Forelimb muscle (tissue), 1 donor: ENCODE data around the gene PTPMT1. TPM values are rescaled to one million over a fixed set of nuclear protein-coding genes. Genes with fewer than 3 reads are reported as not detected.
"Not testable (repeated sequence)": the region's sequence is repeated elsewhere in the genome, so short reads cannot be mapped to it uniquely, and the experiment has no call there.

Experiments
- DNase-seq: peaks from one replicate; pipeline ENCODE4 v3.0.0-alpha.2; 2013; ENCODE audit warnings: low read depth
- polyA plus RNA-seq: library from polyadenylated mRNA; unstranded; fragments of 120-200 nt; gene quantifications from one replicate; pipeline ENCODE4 v1.2.1, GENCODE V29; 2013; ENCODE audit not compliant: insufficient read length

The PTPMT1 gene
- polyA plus RNA-seq, 1 donor, result 27.1 TPM

GRCh38 chr11:47546274-47546673 is 19.1 kb upstream of the PTPMT1 start:
- DNase-seq, result not testable (repeated sequence)

DNA sequence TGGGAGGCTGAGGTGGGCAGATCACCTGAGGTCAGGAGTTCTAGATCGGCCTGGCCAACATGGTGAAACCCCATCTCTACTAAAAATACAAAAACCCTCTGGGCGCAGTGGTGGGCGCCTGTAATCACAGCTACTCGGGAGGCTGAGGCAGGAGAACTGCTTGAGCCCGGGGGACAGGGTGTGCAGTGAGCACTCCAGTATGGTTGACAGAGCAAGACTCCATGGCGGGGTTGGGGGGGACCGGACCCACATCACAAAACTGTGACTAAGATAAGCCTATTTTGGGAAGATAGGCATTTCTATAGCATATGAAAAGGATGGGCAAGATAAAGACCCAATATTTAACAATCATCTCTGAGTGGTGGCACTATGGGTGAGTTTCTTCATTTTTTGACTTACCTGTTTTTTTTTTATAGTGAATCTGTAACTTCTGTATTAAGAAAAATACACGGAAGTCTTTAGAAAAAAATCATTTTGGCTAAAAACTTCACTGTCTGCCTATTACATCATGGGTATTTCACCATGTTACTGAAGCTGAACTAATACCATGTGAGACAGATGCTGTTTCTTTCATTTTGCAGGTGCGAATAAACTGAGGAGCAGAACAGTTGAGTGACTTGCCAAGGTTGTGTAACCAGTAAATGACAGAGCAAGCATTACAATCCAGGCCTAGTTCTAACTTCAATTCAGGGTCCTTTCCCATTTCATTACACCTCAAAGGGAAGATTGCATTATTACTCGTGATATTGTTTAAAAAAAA is 14.9 kb upstream of the PTPMT1 start:
- no peak for DNase-seq

DNA sequence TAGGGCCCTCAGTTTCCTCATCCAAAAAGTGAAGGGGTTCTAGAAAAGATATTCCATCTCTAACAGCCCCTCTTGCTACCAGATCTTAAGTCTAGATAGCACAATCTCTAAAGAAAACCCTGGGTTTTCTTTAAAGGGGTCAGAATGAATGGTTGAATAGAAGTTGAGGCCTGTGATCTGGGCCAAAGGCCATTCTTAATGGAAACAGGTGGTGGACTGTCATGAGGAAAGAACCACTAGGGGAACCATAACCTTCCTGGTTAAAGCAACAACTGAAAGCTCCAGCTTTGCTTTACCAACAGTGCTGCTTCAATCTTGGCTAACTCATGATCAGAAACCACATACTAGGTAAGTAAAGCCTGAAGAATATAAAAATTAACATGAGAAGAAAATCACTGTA is 14.3 kb upstream of the PTPMT1 start:
- no peak for DNase-seq

DNA sequence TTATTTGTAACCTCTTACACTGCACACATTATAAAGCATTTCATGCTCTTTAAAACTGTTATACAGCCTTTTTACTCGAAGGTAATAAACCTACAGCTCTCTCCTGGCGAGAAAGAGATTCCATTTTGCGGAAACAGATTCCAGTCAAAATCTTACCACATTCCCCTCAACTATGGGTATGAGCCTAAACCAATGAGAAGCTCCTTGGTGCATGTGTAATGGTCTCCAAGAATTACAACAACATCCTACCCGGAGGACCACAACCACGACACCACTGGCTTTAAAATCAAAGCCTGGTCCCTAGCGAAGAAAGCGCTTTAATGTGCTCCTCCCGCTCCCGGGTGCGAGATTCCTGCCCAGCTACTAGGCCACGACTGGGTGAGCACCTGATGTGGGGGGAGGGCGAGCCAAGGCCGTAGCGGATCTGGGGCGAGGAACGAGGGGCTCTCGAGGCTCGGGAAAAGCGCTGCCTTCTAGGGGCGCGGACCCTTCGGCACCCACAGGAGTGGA is 13.3 kb upstream of the PTPMT1 start:
- no peak for DNase-seq

DNA sequence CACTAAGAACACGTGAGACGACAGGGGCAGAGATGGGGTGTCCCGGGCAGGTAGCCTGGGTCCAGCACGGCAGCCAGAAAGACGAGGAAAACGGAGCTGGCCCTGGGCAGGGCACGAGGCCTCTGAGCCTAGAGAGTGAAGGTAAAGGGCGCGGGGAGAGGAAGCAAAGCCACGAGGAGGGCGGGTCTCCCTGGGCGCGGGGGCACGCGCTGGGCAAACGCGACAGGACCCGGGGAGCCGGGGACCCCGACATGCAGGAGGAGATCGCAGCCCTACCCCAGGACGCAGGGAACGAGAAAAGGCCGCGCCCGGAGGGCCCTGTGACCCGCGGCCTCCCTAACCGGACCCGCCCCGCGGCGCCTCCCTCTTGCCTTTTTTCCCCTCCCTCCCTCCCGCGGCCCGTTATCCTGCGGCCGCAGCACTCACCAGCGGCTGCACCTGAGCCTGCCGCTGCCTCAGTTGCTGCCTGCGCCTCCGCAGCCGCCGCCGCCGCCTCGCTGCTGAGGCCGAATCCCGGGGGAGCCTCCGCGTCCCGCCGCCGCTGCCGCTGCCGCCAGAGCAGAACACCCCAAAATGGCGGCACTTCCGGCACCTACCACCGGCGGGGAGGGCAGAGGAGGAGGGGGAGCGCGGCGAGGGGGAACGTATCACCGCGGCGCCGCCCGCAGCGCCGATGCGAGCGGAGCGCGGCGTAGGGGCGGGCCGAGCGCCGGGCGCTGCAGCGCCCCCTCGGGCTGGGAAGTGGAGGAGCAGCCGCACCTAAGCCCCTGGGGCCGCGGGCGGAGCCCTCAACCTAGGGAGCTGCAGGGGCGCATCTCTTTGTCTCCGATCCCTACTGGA is 12.6 kb upstream of the PTPMT1 start, which contains the start of gene CELF1:
Gene CELF1, minus strand, starts transcription at position 567 of the 840 bp plus-strand sequence. CDS start 53,609 bp downstream, outside the sequence.
- DNase-seq, result peak; percentile 73

- DNase-seq, result no peak
Measured at GRCh38 chr11:47553406-47553743, 12.0 kb upstream of the PTPMT1 start.

DNA sequence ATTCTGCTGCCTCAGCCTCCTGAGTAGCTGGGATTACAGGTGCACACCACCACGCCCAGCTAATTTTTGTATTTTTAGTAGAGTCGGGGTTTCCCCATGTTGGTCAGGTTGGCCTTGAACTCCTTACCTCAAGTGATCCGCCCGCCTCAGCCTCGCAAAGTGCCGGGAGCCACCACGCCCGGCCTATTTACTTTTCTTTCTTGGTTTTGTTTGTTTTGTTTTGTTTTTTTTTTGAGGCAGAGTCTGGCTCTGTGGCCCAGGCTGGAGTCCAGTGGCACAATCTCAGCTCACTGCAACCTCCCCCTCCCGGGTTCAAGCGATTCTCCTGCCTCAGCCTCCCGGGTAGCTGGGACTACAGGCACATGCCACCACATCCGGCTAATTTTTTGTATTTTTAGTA is 8.4 kb upstream of the PTPMT1 start:
- not testable (repeated sequence) for DNase-seq

- DNase-seq, result no peak
Measured at GRCh38 chr11:47558695-47559094, 6.7 kb upstream of the PTPMT1 start.

DNA sequence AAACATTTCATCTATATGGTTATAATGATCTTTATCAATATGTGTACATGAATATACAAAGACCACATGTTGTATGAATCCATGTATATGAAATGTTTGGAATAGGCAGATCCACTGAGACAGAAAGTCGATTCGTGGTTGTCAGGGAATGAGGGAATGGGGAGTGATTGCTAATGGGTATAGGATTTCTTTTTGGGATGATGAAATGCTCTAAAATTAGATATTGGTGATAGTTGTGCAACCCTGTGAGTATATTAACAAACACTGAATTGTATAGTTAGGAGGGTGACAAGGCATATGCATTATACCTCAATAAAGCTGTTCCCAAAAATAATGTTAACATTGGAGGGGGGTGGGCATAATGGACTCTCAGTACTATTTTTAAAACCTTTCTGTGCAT is 5.0 kb upstream of the PTPMT1 start:
- no peak for DNase-seq

- DNase-seq, result not testable (repeated sequence)
Measured at GRCh38 chr11:47562393-47562792, 3.0 kb upstream of the PTPMT1 start.

GRCh38 chr11:47564366-47564765 is 1.0 kb upstream of the PTPMT1 start:
- not testable (repeated sequence) for DNase-seq

GRCh38 chr11:47564933-47565339 is 463 bp upstream of the PTPMT1 start:
- no peak for DNase-seq

DNA sequence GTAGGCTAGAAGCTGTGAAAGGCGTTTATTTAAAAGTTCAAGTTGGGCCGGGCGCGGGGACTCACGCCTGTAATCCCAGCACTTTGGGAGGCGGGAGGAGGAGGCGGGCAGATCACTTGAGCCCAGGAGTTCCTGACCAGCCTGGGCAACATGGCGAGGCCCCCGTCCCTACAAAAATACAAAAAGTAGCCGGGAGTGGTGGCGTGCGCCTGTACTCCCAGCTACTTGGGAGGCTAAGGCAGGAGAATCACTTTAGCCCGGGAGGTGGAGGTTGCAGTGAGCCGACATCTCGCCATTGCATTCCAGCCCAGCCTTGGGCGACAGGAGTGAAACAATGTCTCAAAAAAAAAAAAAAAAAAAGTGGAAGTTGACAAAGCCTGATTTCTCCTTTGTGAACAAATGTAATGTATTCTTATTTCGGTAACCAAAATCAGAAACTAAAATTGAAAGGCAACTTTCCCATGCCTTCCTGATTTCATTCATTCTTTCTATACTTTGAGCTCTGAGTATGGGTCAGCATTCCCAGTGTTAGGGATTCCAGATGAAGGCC is 825 bp downstream of the PTPMT1 start:
- no peak for DNase-seq

- DNase-seq, result no peak
Measured at GRCh38 chr11:47569646-47570045, 4.2 kb downstream of the PTPMT1 start.

DNA sequence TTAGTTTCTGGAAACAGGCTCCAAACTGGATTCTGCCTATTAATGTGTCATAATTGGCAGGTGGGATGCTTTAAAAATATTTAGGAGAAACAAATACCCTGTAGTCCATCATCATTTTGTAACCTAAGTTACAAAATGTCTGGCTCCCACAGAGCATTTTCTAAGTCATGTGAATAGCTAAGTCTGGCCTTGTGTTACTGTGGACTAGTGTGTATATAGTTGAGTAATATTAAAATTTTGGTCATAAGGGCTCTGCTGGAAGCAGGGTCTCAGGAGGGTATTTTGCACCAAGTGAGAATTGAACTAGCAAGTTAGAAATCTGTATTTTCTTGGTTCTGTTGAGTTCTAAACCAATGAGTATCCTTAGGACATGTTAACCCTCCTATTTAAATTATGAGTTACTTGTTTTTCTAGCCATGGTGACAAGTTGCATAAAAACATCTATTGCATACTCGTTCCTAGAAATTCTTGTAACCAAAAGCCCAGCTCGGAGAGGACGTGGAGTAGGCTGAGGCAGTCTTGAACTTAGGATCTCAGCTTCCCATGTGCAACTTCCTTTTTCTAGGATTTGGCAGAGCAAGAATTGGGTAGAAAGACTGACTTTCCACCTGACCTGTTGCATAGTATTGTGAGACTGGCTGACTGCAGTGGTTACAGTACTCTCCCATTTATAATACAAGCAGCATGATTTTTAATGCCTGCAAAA is 5.4 kb downstream of the PTPMT1 start:
- no peak for DNase-seq

DNA sequence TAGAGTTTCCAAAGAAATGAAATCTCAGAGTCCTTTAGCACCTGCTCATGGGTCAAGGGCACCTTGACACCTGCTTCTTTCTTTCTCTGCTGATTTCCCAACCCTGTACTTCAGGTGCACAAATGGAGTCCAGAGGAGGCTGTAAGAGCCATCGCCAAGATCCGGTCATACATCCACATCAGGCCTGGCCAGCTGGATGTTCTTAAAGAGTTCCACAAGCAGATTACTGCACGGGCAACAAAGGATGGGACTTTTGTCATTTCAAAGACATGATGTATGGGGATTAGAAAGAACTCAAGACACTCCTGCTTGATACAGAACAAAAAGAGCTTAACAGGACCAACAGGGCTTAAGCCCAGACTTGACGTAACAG is 5.9 kb downstream of the PTPMT1 start:
- no peak for DNase-seq

DNA sequence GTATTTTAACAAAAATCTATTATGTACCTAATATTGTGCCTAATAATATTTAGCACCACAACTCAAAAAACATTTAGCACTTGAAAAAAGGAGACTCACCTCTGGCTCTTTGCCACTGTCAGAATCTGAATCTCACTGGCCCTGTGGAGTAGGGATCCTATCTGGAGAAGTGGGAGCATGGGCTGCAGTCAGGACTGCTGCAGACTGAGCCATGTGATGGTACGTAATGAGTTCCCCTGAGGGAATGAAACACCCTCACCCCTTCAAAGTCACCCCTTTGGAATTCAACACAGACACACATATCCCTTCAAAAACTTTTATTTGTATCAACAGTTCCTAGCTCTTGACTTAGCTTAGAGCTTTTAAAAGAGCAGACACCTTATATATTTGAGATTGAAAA is 6.5 kb downstream of the PTPMT1 start:
- DNase-seq, result no peak

DNA sequence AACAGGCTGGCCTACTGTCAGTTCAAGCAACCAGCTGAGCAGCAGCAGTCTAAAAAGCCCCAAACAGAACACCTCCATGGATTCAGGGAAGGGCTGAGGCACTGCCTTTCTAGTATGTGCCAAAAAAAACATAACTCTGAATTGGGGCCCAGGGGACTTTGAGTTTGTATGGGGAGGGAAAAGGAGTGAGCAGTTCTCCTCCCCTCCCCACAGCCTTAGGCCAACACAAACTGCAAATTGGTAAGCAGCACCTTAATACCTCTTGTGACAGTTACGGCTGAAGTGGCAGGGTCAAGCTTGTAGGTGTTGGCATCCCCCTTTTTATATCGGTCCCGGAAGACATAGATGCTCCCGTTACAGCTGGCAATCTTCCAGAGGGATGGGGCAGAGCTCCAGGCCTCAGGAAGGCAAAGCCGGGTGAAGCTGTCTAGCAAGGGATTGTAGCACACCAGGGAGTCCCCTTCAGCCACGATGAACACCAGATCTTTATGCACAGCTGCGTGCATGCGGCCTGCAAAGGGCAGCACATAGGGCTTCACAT is 7.4 kb downstream of the PTPMT1 start:
- no peak for DNase-seq

- no peak for DNase-seq
Measured at GRCh38 chr11:47573321-47573720, 7.9 kb downstream of the PTPMT1 start.

DNA sequence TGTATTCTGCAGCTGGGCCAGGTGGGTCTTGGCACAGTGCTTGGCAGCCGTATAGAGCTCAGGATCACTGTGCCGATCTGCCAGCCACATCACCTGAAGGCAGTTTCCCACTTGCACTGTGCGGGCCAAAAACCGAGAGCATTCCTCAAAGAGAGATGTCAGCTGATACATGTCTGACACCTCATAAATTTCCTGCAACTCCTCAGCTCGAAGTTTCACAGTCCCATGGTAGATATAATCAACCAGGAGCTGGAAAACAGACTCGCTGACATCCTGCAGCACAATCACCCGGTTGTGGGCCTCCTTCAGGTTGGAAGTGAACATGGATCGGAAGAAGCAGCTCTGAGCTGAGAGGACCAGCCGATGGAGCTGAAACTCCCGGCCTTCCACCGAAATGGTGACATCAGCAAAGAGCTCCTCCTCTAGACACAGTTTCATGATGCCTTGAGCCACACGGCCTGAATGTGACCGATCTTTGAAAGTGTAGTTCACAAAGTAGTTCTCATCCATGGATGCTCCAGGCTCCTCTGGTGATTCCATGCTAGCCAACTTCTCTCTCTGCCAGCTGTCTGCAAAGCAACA is 12.2 kb downstream of the PTPMT1 start:
- no peak for DNase-seq
